ENCODE results near the gene CTNNA3. TPM values are rescaled to one million over a fixed set of nuclear protein-coding genes. Genes with fewer than 3 reads are reported as not detected.

CTNNA3 gene
- total RNA-seq, 2 donors from 2014 or later: 0.37 to 1.1 TPM

- TF ChIP-seq CTCF (IDR thresholded peaks at IDR 0.05): no peak
- no peaks in the 10 kb centered on the region for H3K9me3 ChIP-seq
- no peak overlapping the region for H3K27ac ChIP-seq
- no peaks in the 10 kb centered on the region for H3K27me3 ChIP-seq
- no peak overlapping the region for H3K9ac ChIP-seq (ENCODE audit: low read depth in 2 of 2, low read length in 2 of 2)
- no peak for DNase-seq
- H3K4me3 ChIP-seq: no peak overlapping the region
- no peaks in the 10 kb centered on the region for H3K4me1 ChIP-seq
- intact Hi-C loops (cut with DNase I): no loop called here
- H3K36me3 ChIP-seq: no peaks in the 10 kb centered on the region
Observed at GRCh38 chr10:65864529-65864928, 1831.5 kb downstream of the CTNNA3 start.

GRCh38 chr10:65864036-65864435 is 1832.0 kb downstream of the CTNNA3 start:
- H3K9ac ChIP-seq (ENCODE audit: low read depth in 2 of 2, low read length in 2 of 2): no peak overlapping the region
- H3K27me3 ChIP-seq: no peaks in the 10 kb centered on the region
- intact Hi-C loops (cut with DNase I): no loop called here
- no peaks in the 10 kb centered on the region for H3K9me3 ChIP-seq
- no peak overlapping the region for H3K4me3 ChIP-seq
- no peak for DNase-seq
- no peaks in the 10 kb centered on the region for H3K4me1 ChIP-seq
- no peaks in the 10 kb centered on the region for H3K36me3 ChIP-seq
- no peak for TF ChIP-seq CTCF (IDR thresholded peaks at IDR 0.05)
- no peak overlapping the region for H3K27ac ChIP-seq

Small RNA genes lying within 50 kb of the gene (microRNA-seq; reads per million reads assigned to microRNA genes)
- not detected for gene MIR7151

Other genes starting within 250 kb of the CTNNA3 start
- gene DNAJC12, start 142.0 kb upstream of the CTNNA3 start, total RNA-seq: 10 to 100 TPM in 1 of 2 donors, 1 to 10 TPM in 1; 6.9 to 10.2 TPM
- 10 to 100 TPM; 11.7 to 20.4 TPM for gene SIRT1, start 188.5 kb upstream of the CTNNA3 start, total RNA-seq

Measured in colonic mucosa (tissue), 4 donors.